ENCODE measurements around the gene UBXN6. TPM values are rescaled to one million over a fixed set of nuclear protein-coding genes. Genes with fewer than 3 reads are reported as not detected.

The UBXN6 gene
- total and polyA plus RNA-seq, 2 experiments from 2014 or later, result 19.1 to 21.6 TPM

GRCh38 chr19:4431808-4432674 is 25.6 kb downstream of the UBXN6 start (continued):
- TF ChIP-seq REST (IDR thresholded peaks at IDR 0.05; ENCODE audit: unreplicated experiment), result no peak
- TF ChIP-seq ZNF331 (CRISPR knock-in tag; IDR thresholded peaks at IDR 0.05; ENCODE audit: low read depth), result no peak
- TF ChIP-seq CTCF (conservative IDR thresholded peaks at IDR 0.05; ENCODE audit: low read depth in 2 of 2), result no peak
- no peak for TF ChIP-seq STAT1 (IDR thresholded peaks at IDR 0.05; ENCODE audit: unreplicated experiment)
- TF ChIP-seq CREB1 (CRISPR knock-in tag; IDR thresholded peaks at IDR 0.05; ENCODE audit: low read depth), result no peak
- no peak for TF ChIP-seq JUNB (IDR thresholded peaks at IDR 0.05; ENCODE audit: unreplicated experiment)

GRCh38 chr19:4431296-4431695 is 26.3 kb downstream of the UBXN6 start:
- Histone ChIP-seq H3F3A (replicated peaks; ENCODE audit: low read depth) (peaks cover 11% of the 10 kb centered on the region), H3K9me2 (ENCODE audit: insufficient read depth) (no peaks in the 10 kb centered on the region), H3K4me1 (ENCODE audit: insufficient read depth) (no peaks in the 10 kb centered on the region), H3K4me3 (no peak overlapping the region), H2AFZ (no peak overlapping the region), H3K4me2 (no peak overlapping the region), H3K36me3 (ENCODE audit: insufficient read depth) (peaks cover 63% of the 10 kb centered on the region), H3K79me2 (replicated peaks; ENCODE audit: insufficient read depth) (peaks cover 16% of the 10 kb centered on the region), H3K27me3 (ENCODE audit: insufficient read depth) (no peaks in the 10 kb centered on the region), H4K20me1 (replicated peaks; ENCODE audit: insufficient read depth) (peaks cover 14% of the 10 kb centered on the region), H3K27ac (ENCODE audit: low read depth) (no peak overlapping the region)
- ATAC-seq, result no peak
- H3K27ac Mint-ChIP-seq, result no peak overlapping the region
- peaks cover 15% of the 10 kb centered on the region for H3K27me3 Mint-ChIP-seq (ENCODE audit: insufficient read depth, low read depth, poor library complexity)
- no peaks in the 10 kb centered on the region for H3K9me3 Mint-ChIP-seq
- peaks cover 92% of the 10 kb centered on the region for H3K36me3 Mint-ChIP-seq (ENCODE audit: low read depth)
- no peaks in the 10 kb centered on the region; the same call in 2 of the 3 replicates for H3K4me1 Mint-ChIP-seq
- no peak overlapping the region for H3K4me3 Mint-ChIP-seq
- DNase-seq (ENCODE audit: low spot score), result no peak
- TF ChIP-seq ZNF331 (CRISPR knock-in tag; IDR thresholded peaks at IDR 0.05; ENCODE audit: low read depth) (no peak), CREB1 (CRISPR knock-in tag; IDR thresholded peaks at IDR 0.05; ENCODE audit: low read depth) (no peak), JUNB (IDR thresholded peaks at IDR 0.05; ENCODE audit: unreplicated experiment) (no peak), NANOG (IDR thresholded peaks at IDR 0.05; ENCODE audit: borderline replicate concordance) (no peak), EZH2 (IDR thresholded peaks at IDR 0.05; ENCODE audit: low read depth, unreplicated experiment) (no peak), ETS1 (IDR thresholded peaks at IDR 0.05) (no peak), ZNF114 (CRISPR knock-in tag; IDR thresholded peaks at IDR 0.05) (no peak), CTCF (conservative IDR thresholded peaks at IDR 0.05; ENCODE audit: low read depth in 2 of 2) (no peak)
